OCI-LY7 (cell line): Measurements from ENCODE around the gene ARHGEF1. TPM values are rescaled to one million over a fixed set of nuclear protein-coding genes. Genes with fewer than 3 reads are reported as not detected.
A peak's percentile ranks its signal among the peaks of the same experiment; 100 is the strongest.

Source experiments
- BruUV-seq: library from RNA; stranded (reverse); fragments of 400-500 nt; replicated peaks from 2 replicates; lab custom pipeline; 2021; lab: Mats Ljungman, UMichigan
- CTCF ChIA-PET: fragments of 300-600 bp; sonication (Branson Sonifier 250); formaldehyde crosslinking; loops from one replicate; lab custom pipeline; 2022; ENCODE audit warnings: antibody characterized with exemption; ENCODE audit not compliant: unreplicated experiment; lab: Charles Lee
- POLR2A ChIA-PET: fragments of 300-600 bp; sonication (Branson Sonifier 250); formaldehyde crosslinking; loops from one replicate; lab custom pipeline; 2022; ENCODE audit warnings: antibody characterized with exemption; lab: Charles Lee
- DNase-seq: peaks from one replicate; pipeline ENCODE4 v3.0.0-alpha.2; 2015; ENCODE audit warnings: low spot score
- H2AFZ ChIP-seq: fragments of 200-600 bp; sonication (generic), shearing (Covaris generic); 2 replicates; pipeline ENCODE4 v1.6.1; 2014; ENCODE audit warnings: mild to moderate bottlenecking, antibody characterized with exemption, low read length, moderate library complexity
- H3K27ac ChIP-seq: fragments of 200-600 bp; sonication (generic); 2 replicates; pipeline ENCODE4 v1.5.1; 2014; ENCODE audit warnings: mixed run types, low read depth, mild to moderate bottlenecking, moderate library complexity, low read length, inconsistent platforms; ENCODE audit not compliant: poor library complexity, severe bottlenecking
- H3K36me3 ChIP-seq: fragments of 200-600 bp; sonication (generic); 2 replicates; pipeline ENCODE4 v1.6.1; 2014; ENCODE audit warnings: mild to moderate bottlenecking, antibody characterized with exemption, low read length, moderate library complexity, mixed read lengths; ENCODE audit not compliant: insufficient read depth
- H3K4me1 ChIP-seq: fragments of 200-600 bp; sonication (generic); 2 replicates; pipeline ENCODE4 v1.5.1; 2014; ENCODE audit warnings: mild to moderate bottlenecking, low read length; ENCODE audit not compliant: insufficient read depth, poor library complexity, severe bottlenecking
- H3K4me2 ChIP-seq: fragments of 200-600 bp; sonication (generic); 2 replicates; pipeline ENCODE4 v1.6.1; 2014; ENCODE audit warnings: mild to moderate bottlenecking, low read length
- H3K4me3 ChIP-seq: fragments of 200-600 bp; sonication (generic); 2 replicates; pipeline ENCODE4 v1.5.1; 2014; ENCODE audit warnings: mild to moderate bottlenecking, low read depth, low read length; ENCODE audit not compliant: poor library complexity, severe bottlenecking
- H3K79me2 ChIP-seq: fragments of 200-600 bp; sonication (generic); 2 replicates; pipeline ENCODE4 v1.6.1; 2016; ENCODE audit warnings: low read depth, mild to moderate bottlenecking, low read length, moderate library complexity, mixed read lengths; ENCODE audit not compliant: insufficient read depth
- H3K9me2 ChIP-seq: fragments of 200-600 bp; sonication (generic); 2 replicates; pipeline ENCODE4 v1.6.1; 2016; ENCODE audit warnings: mild to moderate bottlenecking, low read length, mixed read lengths; ENCODE audit not compliant: insufficient read depth
- H3K9me3 ChIP-seq: fragments of 200-600 bp; sonication (generic); 2 replicates; pipeline ENCODE4 v1.6.1; 2014; ENCODE audit warnings: mild to moderate bottlenecking, mixed run types, low read length, mixed read lengths
- H4K20me1 ChIP-seq: fragments of 200-600 bp; sonication (generic); 2 replicates; pipeline ENCODE4 v1.6.1; 2014; ENCODE audit warnings: mild to moderate bottlenecking, antibody characterized with exemption, low read length, moderate library complexity, mixed read lengths; ENCODE audit not compliant: insufficient read depth
- CTCF ChIP-seq: fragments of 200-600 bp; sonication (generic); conservative IDR thresholded peaks from 2 replicates; pipeline ENCODE4 v1.5.1; 2014; ENCODE audit warnings: mild to moderate bottlenecking, antibody characterized with exemption, low read length, moderate library complexity, mixed read lengths
- EZH2phosphoT487 ChIP-seq: fragments of 200-600 bp; sonication (generic); IDR thresholded peaks from 2 replicates; pipeline ENCODE4 v1.6.1; 2018; ENCODE audit warnings: low read depth, borderline replicate concordance, mild to moderate bottlenecking, mixed run types, antibody characterized with exemption, low read length, moderate library complexity, mixed read lengths
- intact Hi-C: fragments of 100-400 bp; cut with micrococcal nuclease; formaldehyde crosslinking; loops from one replicate; pipeline ENCODE4 v1.10.0; 2022; ENCODE audit not compliant: unreplicated experiment
- total RNA-seq, 2 experiments: library from RNA; depleted of rRNA in 1 of 2; stranded (reverse); fragments of >200 nt in 1 of 2; shearing (Covaris generic) in 1 of 2; gene quantifications; 2 replicates each; pipeline ENCODE4 v1.2.3, GENCODE V29; 2014 to 2022

ARHGEF1 gene
- total RNA-seq, 2 experiments from 2014 or later = 96.9 to 297 TPM

DNA sequence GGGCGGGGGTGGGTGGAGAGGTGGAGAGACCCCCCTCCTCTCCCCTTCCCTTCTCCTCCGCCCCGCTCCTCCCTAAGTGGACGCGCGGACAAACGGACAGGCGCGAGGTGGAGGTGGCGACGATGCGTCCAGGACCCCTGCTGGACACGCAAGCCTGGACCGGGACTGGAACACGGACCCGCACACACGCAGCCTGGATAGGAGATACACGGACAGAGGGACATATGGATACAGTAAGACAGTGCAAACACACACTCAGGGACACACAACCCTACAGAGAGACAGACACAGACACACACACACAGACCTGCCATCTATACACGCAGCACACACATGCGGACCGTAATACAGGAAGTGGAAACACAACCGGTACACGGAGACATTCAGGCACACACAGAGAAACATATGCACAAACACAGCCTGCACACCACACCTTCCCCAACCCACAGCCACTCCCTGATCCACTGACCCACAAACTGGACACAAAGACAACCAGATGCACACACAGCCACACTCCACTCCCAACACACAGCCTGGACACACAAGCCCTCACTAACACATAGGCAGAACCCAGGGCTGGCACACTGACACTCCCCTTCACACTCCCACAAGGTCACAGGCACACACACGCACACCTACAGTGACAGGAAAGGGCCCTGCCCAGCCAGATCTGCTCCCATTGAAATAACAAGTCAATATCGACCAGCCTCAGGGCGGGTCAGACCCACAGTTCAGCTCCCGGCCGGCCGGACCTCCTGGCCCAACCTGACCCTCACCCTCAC, 46.0 kb downstream of the ARHGEF1 start:
- Histone ChIP-seq H3K4me1 (peaks cover 64% of the 10 kb centered on the region), H2AFZ (no peak overlapping the region), H3K79me2 (no peaks in the 10 kb centered on the region), H3K4me3 (peak overlapping the region; percentile 72), H3K36me3 (0 out of 2 replicates have a peak, but pooled peaks cover 2% of the 10 kb centered on the region), H3K4me2 (peak overlapping the region; percentile 98), H4K20me1 (no peaks in the 10 kb centered on the region), H3K9me2 (no peaks in the 10 kb centered on the region), H3K27ac (peak overlapping the region; percentile 56), H3K9me3 (no peaks in the 10 kb centered on the region)
- intact Hi-C loops = loop anchor here (2.0 kb wide), 1 partner anchor 16 kb away; no protein-coding TSS in a partner anchor
- ChIA-PET CTCF (interaction anchor here (0.6 kb wide), 1 partner anchor 59 kb away, joined by 6 read pairs; no protein-coding TSS in a partner anchor), POLR2A (interaction anchor here (0.6 to 2.7 kb wide), 5 partner anchors 8 to 89 kb away, joined by 3 to 13 read pairs (median 5); no protein-coding TSS in a partner anchor)
- TF ChIP-seq CTCF (no peak), EZH2phosphoT487 (no peak)
- DNase-seq = peak; percentile 62
- BruUV-seq = TSS peak; percentile 71

- H3K4me3 ChIP-seq = peak overlapping the region; percentile 72
- POLR2A ChIA-PET = interaction anchor here (0.6 to 2.7 kb wide), 4 partner anchors 16 to 288 kb away, joined by 3 to 13 read pairs (median 4); no protein-coding TSS in a partner anchor
- H3K4me1 ChIP-seq = peaks cover 68% of the 10 kb centered on the region
- peak overlapping the region; percentile 56 for H3K27ac ChIP-seq
- H3K9me2 ChIP-seq = no peaks in the 10 kb centered on the region
- no peaks in the 10 kb centered on the region for H4K20me1 ChIP-seq
- no TSS peak for BruUV-seq
- TF ChIP-seq CTCF (no peak), EZH2phosphoT487 (no peak)
- DNase-seq = peak; percentile 54
- peak overlapping the region; percentile 98 for H3K4me2 ChIP-seq
- intact Hi-C loops = loop anchor here (2.0 kb wide), 1 partner anchor 15 kb away; no protein-coding TSS in a partner anchor
- no peak overlapping the region for H2AFZ ChIP-seq
- H3K79me2 ChIP-seq = no peaks in the 10 kb centered on the region
- H3K36me3 ChIP-seq = 0 out of 2 replicates have a peak, but pooled peaks cover under 1% of the 10 kb centered on the region
- no peaks in the 10 kb centered on the region for H3K9me3 ChIP-seq
- CTCF ChIA-PET = interaction anchor here (0.6 kb wide), 1 partner anchor 59 kb away, joined by 6 read pairs; no protein-coding TSS in a partner anchor
These were observed 46.6 kb downstream of the ARHGEF1 start for GRCh38 chr19:41929536-41930071.
